Muscle of leg (tissue), 11 donors: ENCODE data around the gene TAF3. TPM values are rescaled to one million over a fixed set of nuclear protein-coding genes. Genes with fewer than 3 reads are reported as not detected.

ENCODE experiments used
- DNase-seq: peaks from one replicate; pipeline ENCODE4 v3.0.0; 2013
- H3K27ac ChIP-seq: one replicate; pipeline ENCODE4 v1.5.1; 2013; ENCODE audit warnings: mild to moderate bottlenecking, low read length, control low read depth
- H3K27me3 ChIP-seq: one replicate; pipeline ENCODE4 v1.6.1; 2013; ENCODE audit warnings: low read length; ENCODE audit not compliant: control insufficient read depth, insufficient read depth
- H3K36me3 ChIP-seq: one replicate; pipeline ENCODE4 v1.6.1; 2013; ENCODE audit warnings: low read length; ENCODE audit not compliant: control insufficient read depth, insufficient read depth
- H3K4me1 ChIP-seq: one replicate; pipeline ENCODE4 v1.6.1; 2013; ENCODE audit warnings: low read length; ENCODE audit not compliant: control insufficient read depth, insufficient read depth
- H3K4me3 ChIP-seq: one replicate; pipeline ENCODE4 v1.5.1; 2013; ENCODE audit warnings: low read length, control low read depth
- H3K9me3 ChIP-seq: replicated peaks from 2 replicates; pipeline ENCODE4 v1.6.1; 2013; ENCODE audit warnings: low read depth, low read length; ENCODE audit not compliant: control insufficient read depth
- WGBS: methylation state at CpG from one replicate; pipeline ENCODE4 v1.1.5; 2013; ENCODE audit warnings: missing lambda C conversion rate; ENCODE audit not compliant: insufficient coverage; 5-methylcytosine and 5-hydroxymethylcytosine counted together
- polyA plus RNA-seq, 8 donors: library from polyadenylated mRNA; unstranded; fragments of 120-200 nt; gene quantifications; one replicate each; pipeline versions ENCODE4 v1.2.1 to v1.2.3, GENCODE V29; 2013; ENCODE audit warnings: inconsistent platforms in 1 of 8, low replicate concordance in 1 of 8; ENCODE audit not compliant: insufficient read length in 8 of 8, insufficient read depth in 1 of 8
- total RNA-seq: library from RNA; stranded (reverse); fragments of 120-200 nt; gene quantifications from one replicate; pipeline ENCODE4 v1.2.4, GENCODE V29; 2013

The TAF3 gene
- total and polyA plus RNA-seq, 9 donors: 2.0 to 7.4 (median 6.4) TPM

DNA sequence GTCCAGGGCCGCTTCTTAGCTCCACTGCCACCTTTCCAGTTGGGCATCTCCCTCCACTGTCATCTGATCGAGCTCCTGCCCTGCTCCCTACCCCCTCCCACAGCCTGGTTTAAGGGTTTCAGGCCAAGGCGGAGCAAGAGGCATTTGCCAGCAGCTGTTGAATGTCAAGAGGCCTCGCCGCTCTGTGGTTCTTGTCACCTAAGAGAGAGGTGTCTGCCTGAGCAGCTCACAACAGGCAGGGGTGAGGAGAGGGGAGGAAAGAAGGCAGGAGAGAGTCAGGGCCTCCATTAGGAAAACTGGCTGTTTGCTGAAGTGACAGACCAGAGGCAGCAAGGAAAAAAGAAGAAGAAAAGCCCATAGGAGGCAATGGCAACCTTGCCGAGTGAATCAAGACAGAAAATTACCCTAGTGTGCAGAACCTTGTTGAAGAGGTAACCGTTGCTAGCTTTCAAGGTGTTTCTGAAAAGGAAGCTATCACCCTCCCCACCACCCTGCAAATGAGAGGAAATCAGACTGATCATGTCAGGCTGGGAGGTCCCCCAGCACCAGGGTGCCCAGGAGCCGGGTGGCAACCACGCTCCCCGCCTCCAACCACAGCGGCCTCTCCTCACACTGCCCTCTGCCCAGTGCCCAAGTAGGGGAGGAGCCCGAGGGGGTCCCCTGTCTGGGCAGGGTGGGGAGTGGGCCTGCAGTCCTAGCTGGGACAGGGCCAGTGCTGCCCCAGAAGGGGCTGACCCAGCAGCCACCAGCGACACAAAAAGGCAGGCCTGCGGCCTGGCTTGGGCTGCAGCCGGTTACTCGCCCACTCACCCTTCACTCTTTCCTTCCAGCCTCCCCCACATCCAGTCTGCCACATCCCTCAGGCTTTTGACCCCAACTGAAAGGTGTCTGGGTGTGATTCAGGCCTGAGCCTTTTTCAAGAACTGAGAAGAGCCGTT lies 243.2 kb downstream of the TAF3 start:
- H3K27ac ChIP-seq: no peak overlapping the region
- H3K4me1 ChIP-seq: peaks cover 6% of the 10 kb centered on the region
- WGBS: 74% methylated on average over 10 of the region's 17 CpGs

DNA sequence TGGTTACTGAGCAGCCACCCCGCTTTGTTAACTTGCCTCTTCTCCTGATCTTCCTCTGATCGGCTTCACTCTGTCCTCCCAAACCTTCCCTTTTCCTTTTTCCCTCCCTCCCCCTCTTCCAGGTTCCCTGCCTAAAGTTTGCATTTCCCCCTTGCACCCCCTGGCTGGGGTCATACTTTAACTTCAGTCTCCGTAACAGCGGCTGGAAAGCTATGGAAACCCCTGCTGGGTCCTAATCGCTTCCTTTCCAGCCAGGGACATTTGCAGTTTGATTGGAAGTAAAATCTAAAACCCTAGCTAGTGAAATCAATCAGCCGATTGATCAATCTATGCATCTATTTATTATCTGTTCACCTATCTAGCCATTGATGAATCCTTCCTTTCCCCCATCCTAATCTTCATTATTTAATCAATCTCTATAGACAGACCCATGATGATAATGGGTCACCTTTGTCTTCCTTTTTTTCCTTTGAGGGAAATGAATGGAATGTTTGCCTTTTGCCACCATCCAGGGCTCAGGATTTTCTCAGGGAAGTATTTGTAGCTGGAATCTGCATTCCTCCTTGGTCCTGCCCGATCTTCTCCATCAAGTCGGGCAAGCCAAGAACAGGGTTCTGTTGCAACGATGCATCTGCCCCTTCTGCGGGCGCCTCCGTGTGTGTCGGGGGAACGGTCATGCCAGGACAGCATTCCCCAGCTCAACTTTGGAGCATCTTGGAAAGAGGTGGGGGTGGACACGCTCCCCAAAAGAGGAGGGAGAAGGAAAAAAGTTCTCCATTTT lies 245.0 kb downstream of the TAF3 start:
- peaks cover 70% of the 10 kb centered on the region for H3K27me3 ChIP-seq
- H3K9me3 ChIP-seq: no peaks in the 10 kb centered on the region
- no peak overlapping the region for H3K27ac ChIP-seq
- no peaks in the 10 kb centered on the region for H3K36me3 ChIP-seq
- no peak overlapping the region for H3K4me3 ChIP-seq
- H3K4me1 ChIP-seq: peaks cover 6% of the 10 kb centered on the region
- 54% methylated on average over 13 of the region's 15 CpGs for WGBS
- DNase-seq: no peak

More for the DNA sequence above, 243.2 kb downstream of the TAF3 start:
- no peak overlapping the region for H3K4me3 ChIP-seq
- H3K36me3 ChIP-seq: no peaks in the 10 kb centered on the region
- peaks cover 86% of the 10 kb centered on the region for H3K27me3 ChIP-seq
- H3K9me3 ChIP-seq: no peaks in the 10 kb centered on the region
- DNase-seq: no peak

DNA sequence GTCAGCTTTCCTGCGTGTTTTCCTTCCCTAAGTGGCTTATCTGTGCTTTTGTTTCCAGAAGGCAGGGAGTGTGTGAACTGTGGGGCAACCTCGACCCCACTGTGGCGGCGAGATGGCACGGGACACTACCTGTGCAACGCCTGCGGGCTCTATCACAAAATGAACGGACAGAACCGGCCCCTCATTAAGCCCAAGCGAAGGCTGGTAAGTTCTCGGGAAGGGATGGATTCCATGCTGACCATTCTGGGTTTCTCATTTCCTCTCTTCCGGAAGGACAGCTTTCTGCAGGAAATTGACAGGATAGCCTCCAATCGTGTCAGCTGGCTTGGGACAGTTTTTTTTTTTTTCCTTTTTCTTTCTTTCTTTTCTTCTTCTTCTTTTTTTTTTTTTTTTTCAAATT lies 245.6 kb downstream of the TAF3 start:
- Histone ChIP-seq H3K36me3 (no peaks in the 10 kb centered on the region), H3K27ac (no peak overlapping the region), H3K27me3 (peaks cover 66% of the 10 kb centered on the region), H3K9me3 (no peaks in the 10 kb centered on the region), H3K4me3 (no peak overlapping the region), H3K4me1 (peaks cover 6% of the 10 kb centered on the region)
- DNase-seq: no peak
- WGBS: 59% methylated on average over 12 of the region's 13 CpGs

DNA sequence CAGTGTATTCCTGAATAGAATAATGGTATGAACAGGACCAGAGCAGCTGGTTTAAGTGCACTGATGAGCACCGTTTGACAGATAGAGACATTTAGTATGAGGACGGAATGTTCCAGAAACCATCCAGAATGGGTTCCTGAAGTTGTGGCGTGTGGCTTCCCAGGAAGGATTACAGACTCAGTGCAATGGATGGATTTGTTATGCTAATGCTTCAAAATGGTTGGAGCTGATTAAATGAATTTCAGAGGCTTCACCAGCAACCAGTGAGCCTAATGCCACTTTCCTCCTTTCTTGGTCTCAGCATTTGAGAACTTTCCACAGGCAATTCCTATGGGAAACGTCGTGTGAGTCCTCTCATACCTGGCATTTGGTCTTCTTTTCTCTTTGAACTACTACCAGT lies 246.1 kb downstream of the TAF3 start:
- DNase-seq: no peak
- no peaks in the 10 kb centered on the region for H3K36me3 ChIP-seq
- peaks cover 6% of the 10 kb centered on the region for H3K4me1 ChIP-seq
- WGBS: 36% methylated on average over 3 of the region's 5 CpGs
- no peak overlapping the region for H3K4me3 ChIP-seq
- no peaks in the 10 kb centered on the region for H3K9me3 ChIP-seq
- H3K27ac ChIP-seq: no peak overlapping the region
- peaks cover 66% of the 10 kb centered on the region for H3K27me3 ChIP-seq

DNA sequence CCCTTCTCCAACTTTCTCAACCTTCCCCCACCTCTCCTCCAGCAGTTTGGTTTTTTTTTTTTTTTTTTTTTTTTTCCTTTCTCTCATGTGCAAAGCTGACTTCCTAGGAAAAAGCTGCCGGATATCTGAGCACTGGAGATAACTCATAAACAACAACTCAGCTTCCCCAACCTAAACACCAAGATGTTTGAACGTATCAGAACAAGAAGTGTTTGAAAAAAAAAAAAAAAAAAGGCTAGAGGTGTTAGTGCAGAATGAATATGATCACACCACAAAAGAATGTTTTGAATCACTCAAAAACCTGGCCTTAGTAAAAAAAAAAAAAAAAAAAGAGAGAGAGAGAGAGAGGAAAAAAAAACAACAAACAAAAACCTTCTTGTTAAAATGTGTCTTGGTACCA lies 247.3 kb downstream of the TAF3 start:
- H3K27me3 ChIP-seq: peaks cover 59% of the 10 kb centered on the region
- no peak overlapping the region for H3K27ac ChIP-seq
- DNase-seq: peak; percentile 56
- peaks cover 6% of the 10 kb centered on the region for H3K4me1 ChIP-seq
- no peak overlapping the region for H3K4me3 ChIP-seq
- no peaks in the 10 kb centered on the region for H3K36me3 ChIP-seq
- WGBS: no CpG with 5 or more reads among the region's 2 CpGs
- H3K9me3 ChIP-seq: no peaks in the 10 kb centered on the region

DNA sequence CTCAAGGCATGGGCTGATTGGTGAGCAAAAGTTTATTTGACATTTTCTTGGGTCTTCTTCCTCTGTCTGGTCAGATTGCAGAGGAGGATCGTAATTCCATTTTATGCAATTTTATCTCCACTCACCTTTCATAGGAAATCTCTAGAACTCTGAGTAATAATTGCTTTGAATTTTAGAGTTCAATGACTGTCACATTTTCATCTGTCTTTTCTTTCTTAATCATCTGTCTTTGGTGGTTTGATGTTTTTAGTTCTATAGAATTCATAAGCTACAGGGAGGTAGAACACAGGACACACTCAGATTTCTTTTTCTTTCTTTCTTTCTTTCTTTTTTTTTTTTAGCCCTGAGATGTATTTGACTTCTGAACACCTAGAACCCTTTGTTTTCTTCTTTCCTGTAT lies 247.8 kb downstream of the TAF3 start:
- DNase-seq: no peak
- Histone ChIP-seq H3K36me3 (no peaks in the 10 kb centered on the region), H3K9me3 (no peaks in the 10 kb centered on the region), H3K27ac (no peak overlapping the region), H3K27me3 (peaks cover 54% of the 10 kb centered on the region), H3K4me1 (peaks cover 6% of the 10 kb centered on the region), H3K4me3 (no peak overlapping the region)
- no CpG with 5 or more reads among the region's 1 CpG for WGBS

Other genes starting within 250 kb of the TAF3 start
- 34.2 TPM for gene ITIH5, start 151.5 kb upstream of the TAF3 start, total RNA-seq
- 10 to 100 TPM; 38.7 to 60.2 (median 49.8) TPM for gene ITIH5, start 151.5 kb upstream of the TAF3 start, polyA plus RNA-seq
- 0.22 TPM for gene ITIH2, start 115.2 kb upstream of the TAF3 start, total RNA-seq
- 1 to 10 TPM in 2 of 8 donors, under 1 TPM in 5, not detected in 1; 0.11 to 5.1 (median 0.19) TPM for gene ITIH2, start 115.2 kb upstream of the TAF3 start, polyA plus RNA-seq
- gene KIN, start 30.5 kb upstream of the TAF3 start, total RNA-seq: 14.0 TPM
- 10 to 100 TPM in 5 of 8 donors, 1 to 10 TPM in 3; 9.1 to 14.1 (median 11.2) TPM for gene KIN, start 30.5 kb upstream of the TAF3 start, polyA plus RNA-seq
- 250 TPM for gene ATP5F1C, start 30.3 kb upstream of the TAF3 start, total RNA-seq
- 100 to 1,000 TPM; 224 to 265 (median 255) TPM for gene ATP5F1C, start 30.3 kb upstream of the TAF3 start, polyA plus RNA-seq
- 0.18 TPM for gene GATA3, start 236.2 kb downstream of the TAF3 start, total RNA-seq
- 1 to 10 TPM in 1 of 8 donors, under 1 TPM in 7; 0.11 to 9.8 (median 0.52) TPM for gene GATA3, start 236.2 kb downstream of the TAF3 start, polyA plus RNA-seq